ENCODE data around the gene WDR5. TPM values are rescaled to one million over a fixed set of nuclear protein-coding genes. Genes with fewer than 3 reads are reported as not detected.

WDR5 gene
- total and polyA plus RNA-seq, 2 of the 13 experiments (the other 11 are each of a cell fraction or from before 2014, with no cell fraction given), result 34.3 TPM

GRCh38 chr9:134135343-134136117 is at the start of gene WDR5 (continued):
- TF ChIP-seq ZBTB40 (IDR thresholded peaks at IDR 0.05), result no peak
- TF ChIP-seq ZBTB40 (CRISPR knock-in tag; IDR thresholded peaks at IDR 0.05), result peak; percentile 69
- 0 out of 2 replicates have a peak, but pooled peaks have one; percentile 21 for TF ChIP-seq MYPOP (CRISPR knock-in tag; IDR thresholded peaks at IDR 0.05)
- TF ChIP-seq LCORL (IDR thresholded peaks at IDR 0.05), result no peak
- TF ChIP-seq LCORL (CRISPR knock-in tag; IDR thresholded peaks at IDR 0.05), result peak; percentile 53; the same call in 1 of the 2 replicates
- TF ChIP-seq AGO2 (optimal IDR thresholded peaks at IDR 0.05; ENCODE audit: low read depth, low read length), result peak; percentile 57
- 0 out of 2 replicates have a peak, but pooled peaks have one; percentile 5 for TF ChIP-seq RXRB (CRISPR knock-in tag; IDR thresholded peaks at IDR 0.05; ENCODE audit: borderline replicate concordance)
- TF ChIP-seq PHF21A (CRISPR knock-in tag; IDR thresholded peaks at IDR 0.05), result no peak; the same call in 1 of the 2 replicates
- peak; percentile 32 for TF ChIP-seq RBM39 (IDR thresholded peaks at IDR 0.05; ENCODE audit: low read depth, low read length, poor library complexity, severe bottlenecking)
- TF ChIP-seq ZNF142 (CRISPR knock-in tag; IDR thresholded peaks at IDR 0.05), result peak; percentile 15; the same call in 1 of the 2 replicates
- TF ChIP-seq FOSL1 (CRISPR knock-in tag; IDR thresholded peaks at IDR 0.05; ENCODE audit: borderline replicate concordance), result no peak
- TF ChIP-seq ZNF83 (CRISPR knock-in tag; IDR thresholded peaks at IDR 0.05; ENCODE audit: borderline replicate concordance), result no peak
